Purkinje cell (primary cell): ENCODE results near the gene ADH5. TPM values are rescaled to one million over a fixed set of nuclear protein-coding genes. Genes with fewer than 3 reads are reported as not detected.

Experiments
- polyA plus RNA-seq: library from polyadenylated mRNA; unstranded; fragments of >200 nt; fragmentation: Nextera tagmentation; gene quantifications from 2 replicates; pipeline ENCODE4 v1.2.1, GENCODE V29; 2014

Gene ADH5
- polyA plus RNA-seq = 66.4 and 80.7 TPM in 2 replicates

GRCh38 chr4:99088481-99089365 lies at the start of gene ADH5:
ADH5 (minus strand) TSS chr4:99088788; CDS start chr4:99088700, 88 bp downstream.

Other genes with a start within 250 kb of the ADH5 start
- 98.2 and 147 TPM in 2 replicates for gene EIF4E, start 159.7 kb downstream of the ADH5 start, polyA plus RNA-seq
- gene METAP1, start 93.1 kb downstream of the ADH5 start, polyA plus RNA-seq = 31.9 and 32.0 TPM in 2 replicates
- gene ADH4, start 55.5 kb upstream of the ADH5 start, polyA plus RNA-seq = not detected in 2 replicates
- gene ADH6, start 130.5 kb upstream of the ADH5 start, polyA plus RNA-seq = not detected in 2 replicates
- not detected in 2 replicates for gene ADH1A, start 202.2 kb upstream of the ADH5 start, polyA plus RNA-seq
- gene ADH1B, start 232.6 kb upstream of the ADH5 start, polyA plus RNA-seq = not detected in 2 replicates